SK-N-SH (cell line): ENCODE measurements around the gene OR13J1. TPM values are rescaled to one million over a fixed set of nuclear protein-coding genes. Genes with fewer than 3 reads are reported as not detected.

Source experiments
- CTCF ChIA-PET: fragments of 300-600, 350-600 bp; formaldehyde crosslinking; extraction: SDS; loops from one replicate; lab custom pipeline; 2021; lab: Yijun Ruan, JAX
- POLR2A ChIA-PET: fragments of 350-600 bp; sonication (Branson Sonifier 250); formaldehyde crosslinking; extraction: SDS; loops from one replicate; lab custom pipeline; 2020; ENCODE audit warnings: antibody characterized with exemption, inconsistent platforms; lab: Yijun Ruan, JAX
- DNase-seq: peaks from one replicate; pipeline ENCODE4 v3.0.0; 2012
- H2AFZ ChIP-seq: fragments of 200-600 bp; sonication (generic); 2 replicates; pipeline ENCODE4 v1.8.1; 2016; ENCODE audit warnings: antibody characterized with exemption, mild to moderate bottlenecking, low read depth
- H3F3A ChIP-seq: fragments of 200-600 bp; sonication (generic); replicated peaks from 2 replicates; pipeline ENCODE3; 2016; ENCODE audit warnings: antibody characterized with exemption, mild to moderate bottlenecking; ENCODE audit not compliant: insufficient read depth
- H3K27ac ChIP-seq, 2 experiments: fragments of 200-500 bp in 1 of 2; fragments of 200-600 bp in 1 of 2; sonication (Bioruptor generic) in 1 of 2; sonication (generic), shearing (Covaris generic) in 1 of 2; 2 replicates each; pipeline versions ENCODE4 v1.5.1 to v1.6.1; 2014 to 2016; ENCODE audit warnings: low read depth in 2 of 2, inconsistent platforms in 1 of 2, low read length in 1 of 2, mild to moderate bottlenecking in 1 of 2, mixed read lengths in 1 of 2
- H3K27me3 ChIP-seq: fragments of 200-600 bp; sonication (generic), shearing (Covaris generic); 2 replicates; pipeline ENCODE4 v1.6.1; 2016; ENCODE audit warnings: mixed run types; ENCODE audit not compliant: insufficient read depth
- H3K36me3 ChIP-seq, 2 experiments: fragments of 200-500 bp in 1 of 2; fragments of 200-600 bp in 1 of 2; sonication (Bioruptor generic) in 1 of 2; sonication (generic) in 1 of 2; replicated peaks in 1 of 2; 2 replicates each; pipeline versions ENCODE3 to v1.5.1; 2014 to 2016; ENCODE audit warnings: low read length in 1 of 2, mild to moderate bottlenecking in 1 of 2; ENCODE audit not compliant: insufficient read depth in 2 of 2, control insufficient read depth in 1 of 2
- H3K4me1 ChIP-seq, 2 experiments: fragments of 200-500 bp in 1 of 2; fragments of 200-600 bp in 1 of 2; sonication (Bioruptor generic) in 1 of 2; sonication (generic), shearing (Covaris generic) in 1 of 2; 2 replicates each; pipeline versions ENCODE4 v1.5.1 to v1.6.1; 2014 to 2016; ENCODE audit warnings: low read depth in 1 of 2, low read length in 1 of 2, mixed run types in 1 of 2; ENCODE audit not compliant: insufficient read depth in 2 of 2, control insufficient read depth in 1 of 2
- H3K4me2 ChIP-seq: fragments of 200-600 bp; sonication (generic), shearing (Covaris generic); 2 replicates; pipeline ENCODE4 v1.6.1; 2017; ENCODE audit warnings: mixed run types
- H3K4me3 ChIP-seq, 2 experiments: fragments of 200-500 bp in 1 of 2; fragments of 200-600 bp in 1 of 2; sonication (Bioruptor generic) in 1 of 2; sonication (generic), shearing (Covaris generic) in 1 of 2; 2 replicates each; pipeline versions ENCODE4 v1.5.1 to v1.8.1; 2014 to 2016; ENCODE audit warnings: low read depth in 2 of 2, inconsistent platforms in 1 of 2, low read length in 1 of 2, mild to moderate bottlenecking in 1 of 2, mixed read lengths in 1 of 2, moderate library complexity in 1 of 2
- H3K79me2 ChIP-seq: fragments of 200-600 bp; sonication (generic); 2 replicates; pipeline ENCODE4 v1.8.1; 2017; ENCODE audit warnings: mild to moderate bottlenecking; ENCODE audit not compliant: insufficient read depth
- H3K9ac ChIP-seq: fragments of 200-600 bp; sonication (generic); 2 replicates; pipeline ENCODE4 v1.6.1; 2017; ENCODE audit warnings: mixed run types
- H3K9me2 ChIP-seq: fragments of 200-600 bp; sonication (generic); 2 replicates; pipeline ENCODE4 v1.6.1; 2017; ENCODE audit warnings: mixed run types
- H3K9me3 ChIP-seq: fragments of 200-600 bp; sonication (generic); 2 replicates; pipeline ENCODE4 v1.6.1; 2017; ENCODE audit warnings: mixed run types, mild to moderate bottlenecking, moderate library complexity
- H4K20me1 ChIP-seq: fragments of 200-600 bp; sonication (generic); 2 replicates; pipeline ENCODE4 v1.6.1; 2017; ENCODE audit warnings: mild to moderate bottlenecking, mixed run types; ENCODE audit not compliant: insufficient read depth
- CHD2 ChIP-seq: fragments of 150-350 bp; IDR thresholded peaks from 2 replicates; pipeline ENCODE4 v1.6.1; 2018; ENCODE audit warnings: low read length; ENCODE audit not compliant: partially characterized antibody
- EZH2phosphoT487 ChIP-seq: fragments of 200-600 bp; sonication (generic); IDR thresholded peaks from 2 replicates; pipeline ENCODE4 v1.6.1; 2017; ENCODE audit warnings: low read depth, mixed run types, mild to moderate bottlenecking, antibody characterized with exemption, moderate library complexity, borderline replicate concordance
- FOSL2 ChIP-seq: IDR thresholded peaks from 2 replicates; pipeline ENCODE4 v1.4.0; 2012; ENCODE audit warnings: low read depth, mild to moderate bottlenecking, moderate library complexity, borderline replicate concordance
- FOXJ3 ChIP-seq: sonication (generic); formaldehyde crosslinking; IDR thresholded peaks from 2 replicates; pipeline ENCODE4 v1.5.1; 2020; ENCODE audit warnings: mild to moderate bottlenecking, missing genetic modification reagents
- FOXM1 ChIP-seq: IDR thresholded peaks from 2 replicates; pipeline ENCODE4 v1.4.0; 2012; ENCODE audit warnings: low read depth, mild to moderate bottlenecking
- JUND ChIP-seq: IDR thresholded peaks from 2 replicates; pipeline ENCODE4 v1.4.0; 2012
- MEF2A ChIP-seq: IDR thresholded peaks from 2 replicates; pipeline ENCODE4 v1.4.0; 2012; ENCODE audit warnings: low read depth, borderline replicate concordance
- MXI1 ChIP-seq: IDR thresholded peaks from 2 replicates; pipeline ENCODE4 v1.6.1; 2012; ENCODE audit warnings: mild to moderate bottlenecking, low read depth, low read length, improper control_type of control experiment
- NFIC ChIP-seq: IDR thresholded peaks from 2 replicates; pipeline ENCODE4 v1.4.0; 2012; ENCODE audit warnings: borderline replicate concordance
- POLR2AphosphoS5 ChIP-seq: IDR thresholded peaks from 2 replicates; pipeline ENCODE4 v1.6.1; 2012; ENCODE audit warnings: low read depth, low read length
- RAD21 ChIP-seq: IDR thresholded peaks from 2 replicates; pipeline ENCODE4 v1.6.1; 2012; ENCODE audit warnings: mild to moderate bottlenecking, low read length
- RCOR1 ChIP-seq: fragments of 150-350 bp; IDR thresholded peaks from 2 replicates; pipeline ENCODE4 v1.6.1; 2017; ENCODE audit warnings: antibody characterized with exemption, low read length
- RFX5 ChIP-seq: IDR thresholded peaks from 2 replicates; pipeline ENCODE4 v1.6.1; 2012; ENCODE audit warnings: mild to moderate bottlenecking, improper control_type of control experiment, low read length
- RXRA ChIP-seq: IDR thresholded peaks from 2 replicates; pipeline ENCODE4 v1.4.0; 2012; ENCODE audit warnings: low read depth, mild to moderate bottlenecking, borderline replicate concordance
- TAF1 ChIP-seq: IDR thresholded peaks from 2 replicates; pipeline ENCODE4 v1.6.1; 2012; ENCODE audit warnings: low read depth, mild to moderate bottlenecking, low read length, moderate library complexity, borderline replicate concordance
- TCF12 ChIP-seq: IDR thresholded peaks from 2 replicates; pipeline ENCODE4 v1.4.0; 2012
- TEAD4 ChIP-seq: IDR thresholded peaks from 2 replicates; pipeline ENCODE4 v1.4.0; 2012; ENCODE audit warnings: mild to moderate bottlenecking, borderline replicate concordance; ENCODE audit not compliant: insufficient read depth
- WGBS: methylation state at CpG from one replicate; pipeline ENCODE4 v1.1.6; 2017; ENCODE audit warnings: low lambda C conversion rate; 5-methylcytosine and 5-hydroxymethylcytosine counted together
- polyA plus RNA-seq, 3 experiments: library from polyadenylated mRNA; depleted of rRNA; stranded (reverse); fragments of >200 nt; gene quantifications; 2 replicates each; pipeline ENCODE4 v1.2.3, GENCODE V29; 2012
- TF ChIP-seq, protein P1 (sequence below): fragments of 200-600 bp; sonication (generic); IDR thresholded peaks from 2 replicates; pipeline ENCODE4 v1.6.1; 2017; ENCODE audit warnings: antibody characterized with exemption, mild to moderate bottlenecking, moderate library complexity
- TF ChIP-seq, protein P2 (sequence below): fragments of 150-350 bp; IDR thresholded peaks from 2 replicates; pipeline ENCODE4 v1.6.1; 2016; ENCODE audit warnings: mild to moderate bottlenecking, low read depth, low read length

Gene OR13J1
- polyA plus RNA-seq, 1 of the 3 experiments (the other 2 are of a cell fraction), result not detected

DNA sequence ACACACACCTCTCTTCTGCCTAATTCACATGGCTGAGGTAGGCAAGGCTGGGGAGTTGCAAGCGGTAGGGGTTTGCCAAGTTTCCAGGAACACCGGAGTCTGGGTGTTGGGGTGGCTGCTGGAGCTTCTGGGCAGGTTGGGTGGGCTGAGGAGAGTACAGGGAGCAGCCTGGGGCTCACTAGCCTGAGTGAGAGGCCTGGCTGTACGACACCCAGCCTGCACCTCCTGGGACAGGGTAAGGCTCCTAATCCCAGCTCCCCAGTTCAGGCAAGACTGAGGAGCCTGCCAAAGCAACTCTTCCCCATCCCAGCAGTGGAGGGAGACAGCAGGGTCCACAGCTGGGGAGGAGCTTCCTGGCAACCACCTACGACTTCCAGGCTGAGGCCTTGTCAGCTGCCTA is 47.1 kb upstream of the OR13J1 start:
- Histone ChIP-seq H3K9me2 (no peaks in the 10 kb centered on the region), H3K4me1 (peaks cover 0 to 7% of the 10 kb centered on the region in 2 experiments; a peak in 1 of 4 replicates), H3F3A (peaks cover 21% of the 10 kb centered on the region), H3K27me3 (no peaks in the 10 kb centered on the region), H4K20me1 (no peaks in the 10 kb centered on the region), H3K9me3 (no peaks in the 10 kb centered on the region), H2AFZ (no peak overlapping the region), H3K36me3 (no peaks in the 10 kb centered on the region), H3K27ac (no peak overlapping the region), H3K9ac (no peak overlapping the region), H3K79me2 (no peaks in the 10 kb centered on the region), H3K4me3 (no peak overlapping the region), H3K4me2 (no peak overlapping the region)
- ChIA-PET CTCF (interaction anchor here (2.1 kb wide), 1 partner anchor 28 kb away, joined by 10 read pairs; no protein-coding TSS in a partner anchor), POLR2A (no interaction called here)
- 94% methylated on average over 2 of the region's 4 CpGs for WGBS
- no peak for DNase-seq
- no peak for TF ChIP-seq RFX5
- no peak for TF ChIP-seq TAF1
- no peak for TF ChIP-seq FOXJ3 (CRISPR knock-in tag)
- TF ChIP-seq EZH2phosphoT487, result no peak
- TF ChIP-seq, protein P1, sequence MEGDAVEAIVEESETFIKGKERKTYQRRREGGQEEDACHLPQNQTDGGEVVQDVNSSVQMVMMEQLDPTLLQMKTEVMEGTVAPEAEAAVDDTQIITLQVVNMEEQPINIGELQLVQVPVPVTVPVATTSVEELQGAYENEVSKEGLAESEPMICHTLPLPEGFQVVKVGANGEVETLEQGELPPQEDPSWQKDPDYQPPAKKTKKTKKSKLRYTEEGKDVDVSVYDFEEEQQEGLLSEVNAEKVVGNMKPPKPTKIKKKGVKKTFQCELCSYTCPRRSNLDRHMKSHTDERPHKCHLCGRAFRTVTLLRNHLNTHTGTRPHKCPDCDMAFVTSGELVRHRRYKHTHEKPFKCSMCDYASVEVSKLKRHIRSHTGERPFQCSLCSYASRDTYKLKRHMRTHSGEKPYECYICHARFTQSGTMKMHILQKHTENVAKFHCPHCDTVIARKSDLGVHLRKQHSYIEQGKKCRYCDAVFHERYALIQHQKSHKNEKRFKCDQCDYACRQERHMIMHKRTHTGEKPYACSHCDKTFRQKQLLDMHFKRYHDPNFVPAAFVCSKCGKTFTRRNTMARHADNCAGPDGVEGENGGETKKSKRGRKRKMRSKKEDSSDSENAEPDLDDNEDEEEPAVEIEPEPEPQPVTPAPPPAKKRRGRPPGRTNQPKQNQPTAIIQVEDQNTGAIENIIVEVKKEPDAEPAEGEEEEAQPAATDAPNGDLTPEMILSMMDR, result no peak

DNA sequence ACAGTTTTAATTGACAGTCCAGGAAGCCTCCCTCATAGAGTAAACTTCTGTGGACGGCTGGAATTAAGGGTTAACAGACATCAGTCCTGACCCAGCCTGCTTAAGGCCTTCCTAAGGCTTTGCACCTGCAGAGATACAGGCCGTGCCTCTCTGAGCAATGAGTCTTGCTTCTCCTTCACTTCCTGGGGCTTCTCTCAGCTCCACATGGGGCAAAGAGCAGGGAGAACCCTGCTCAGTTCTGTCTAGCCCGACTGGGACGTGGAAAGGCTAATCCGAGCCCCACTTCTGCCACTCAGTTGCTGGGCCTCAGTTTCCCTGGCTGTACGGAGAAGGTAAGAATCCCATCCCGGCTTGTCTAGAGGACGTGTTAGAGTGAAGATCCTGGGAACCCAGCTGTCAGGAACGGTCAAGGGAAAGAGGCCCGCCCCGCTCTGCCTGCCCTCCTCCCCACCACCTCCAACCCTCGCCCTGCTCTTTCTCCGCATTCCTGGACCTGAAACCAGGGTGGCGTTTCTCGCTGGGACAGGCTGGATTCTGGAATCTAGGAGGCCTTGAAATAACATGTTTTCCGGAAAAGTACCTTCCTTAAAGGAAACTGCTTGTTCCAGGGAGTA is 45.6 kb upstream of the OR13J1 start:
- Histone ChIP-seq H2AFZ (no peak overlapping the region), H4K20me1 (no peaks in the 10 kb centered on the region), H3K36me3 (no peaks in the 10 kb centered on the region), H3K4me2 (no peak overlapping the region), H3K4me1 (peaks cover 0 to 7% of the 10 kb centered on the region in 2 experiments; a peak in 1 of 4 replicates), H3K27me3 (no peaks in the 10 kb centered on the region), H3K27ac (no peak overlapping the region), H3K9me3 (no peaks in the 10 kb centered on the region), H3K9ac (no peak overlapping the region), H3K79me2 (no peaks in the 10 kb centered on the region), H3K4me3 (no peak overlapping the region), H3F3A (peaks cover 14% of the 10 kb centered on the region), H3K9me2 (no peaks in the 10 kb centered on the region)
- POLR2A ChIA-PET, result no interaction called here
- WGBS, result 95% methylated on average over 14 of the region's 16 CpGs
- DNase-seq, result no peak
- CTCF ChIA-PET, result no interaction called here
- no peak for TF ChIP-seq MEF2A
- no peak for TF ChIP-seq JUND
- TF ChIP-seq RXRA, result no peak

DNA sequence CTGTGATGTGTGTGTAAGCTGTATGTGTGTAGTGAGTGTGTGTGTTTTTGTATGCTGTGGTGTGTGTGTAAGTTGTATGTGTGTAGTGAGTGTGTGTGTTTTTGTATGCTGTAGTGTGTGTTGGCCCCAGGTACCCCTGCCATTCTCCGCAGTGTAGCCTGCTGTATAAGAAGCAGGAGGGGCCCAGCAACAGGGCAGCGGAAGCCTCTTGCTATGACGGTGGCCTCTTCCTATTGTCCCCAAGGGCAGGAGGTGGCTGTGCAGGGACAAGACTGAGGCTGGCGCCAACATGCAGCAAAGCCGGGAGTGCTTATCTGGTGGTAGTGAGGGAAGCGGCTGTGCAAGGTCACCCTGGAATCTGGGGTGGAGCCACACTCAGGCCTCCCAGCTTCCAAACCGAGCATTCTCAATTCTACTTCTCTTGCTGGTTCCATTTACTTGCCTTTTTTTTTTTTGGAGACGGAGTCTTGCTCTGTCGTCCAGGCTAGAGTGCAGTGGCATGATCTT is 44.2 kb upstream of the OR13J1 start:
- Histone ChIP-seq H2AFZ (0 out of 2 replicates have a peak overlapping the region, but pooled peaks have one; percentile 29), H4K20me1 (no peaks in the 10 kb centered on the region), H3F3A (peaks cover 8% of the 10 kb centered on the region), H3K4me2 (no peak overlapping the region), H3K27me3 (no peaks in the 10 kb centered on the region), H3K4me3 (no peak overlapping the region), H3K79me2 (no peaks in the 10 kb centered on the region; the same call in 1 of the 2 replicates), H3K9me2 (no peaks in the 10 kb centered on the region), H3K9me3 (no peaks in the 10 kb centered on the region), H3K9ac (no peak overlapping the region), H3K27ac (no peak overlapping the region), H3K36me3 (no peaks in the 10 kb centered on the region), H3K4me1 (peaks cover 0 to 3% of the 10 kb centered on the region in 2 experiments; a peak in 1 of 4 replicates)
- CTCF ChIA-PET, result interaction anchor here (1.1 to 2.0 kb wide), 2 partner anchors 11 to 31 kb away, joined by 3 to 6 read pairs; no protein-coding TSS in a partner anchor
- POLR2A ChIA-PET, result no interaction called here
- DNase-seq, result peak; percentile 70
- WGBS, result 66% methylated on average over 9 of the region's 9 CpGs
- TF ChIP-seq FOSL2, result no peak
- TF ChIP-seq TEAD4, result no peak
- TF ChIP-seq RFX5, result no peak
- TF ChIP-seq FOXM1, result no peak
- TF ChIP-seq MXI1, result no peak
- TF ChIP-seq RXRA, result no peak
- TF ChIP-seq FOXJ3 (CRISPR knock-in tag), result no peak
- no peak for TF ChIP-seq CHD2
- no peak for TF ChIP-seq RCOR1
- no peak for TF ChIP-seq NFIC
- TF ChIP-seq, protein P2, sequence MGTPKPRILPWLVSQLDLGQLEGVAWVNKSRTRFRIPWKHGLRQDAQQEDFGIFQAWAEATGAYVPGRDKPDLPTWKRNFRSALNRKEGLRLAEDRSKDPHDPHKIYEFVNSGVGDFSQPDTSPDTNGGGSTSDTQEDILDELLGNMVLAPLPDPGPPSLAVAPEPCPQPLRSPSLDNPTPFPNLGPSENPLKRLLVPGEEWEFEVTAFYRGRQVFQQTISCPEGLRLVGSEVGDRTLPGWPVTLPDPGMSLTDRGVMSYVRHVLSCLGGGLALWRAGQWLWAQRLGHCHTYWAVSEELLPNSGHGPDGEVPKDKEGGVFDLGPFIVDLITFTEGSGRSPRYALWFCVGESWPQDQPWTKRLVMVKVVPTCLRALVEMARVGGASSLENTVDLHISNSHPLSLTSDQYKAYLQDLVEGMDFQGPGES, result no peak
- TF ChIP-seq RAD21, result no peak
- no peak for TF ChIP-seq POLR2AphosphoS5
- TF ChIP-seq TCF12, result no peak
